ENCODE results near the gene SORCS3.

- no peak for TF ChIP-seq CEBPB (IDR thresholded peaks at IDR 0.05; ENCODE audit: low read depth)
- TF ChIP-seq EZH2phosphoT487 (IDR thresholded peaks at IDR 0.05; ENCODE audit: borderline replicate concordance): no peak
- TF ChIP-seq EZH2 (IDR thresholded peaks at IDR 0.05): no peak
- TF ChIP-seq POLR2A (IDR thresholded peaks at IDR 0.05; ENCODE audit: borderline replicate concordance, extremely low read depth, insufficient read depth, insufficient read length): no peak
- TF ChIP-seq YY1 (IDR thresholded peaks at IDR 0.05; ENCODE audit: extremely low read depth, insufficient replicate concordance, low read depth, low read length): no peak
- TF ChIP-seq CTCF (IDR thresholded peaks at IDR 0.05 in 2 of 3, conservative IDR thresholded peaks at IDR 0.05 in 1 of 3; ENCODE audit: borderline replicate concordance in 1 of 3, insufficient read depth in 1 of 3, low read depth in 2 of 3, low read length in 2 of 3): no peak
- no peak for TF ChIP-seq SP1 (IDR thresholded peaks at IDR 0.05; ENCODE audit: low read depth)
- TF ChIP-seq MAX (IDR thresholded peaks at IDR 0.05): no peak
- no peak for TF ChIP-seq CBX3 (IDR thresholded peaks at IDR 0.05; ENCODE audit: low read depth)
- no peak for TF ChIP-seq POLR2AphosphoS5 (IDR thresholded peaks at IDR 0.05; ENCODE audit: low read depth, low read length)
- no peak for TF ChIP-seq EGR1 (IDR thresholded peaks at IDR 0.05; ENCODE audit: low read depth)
- TF ChIP-seq RAD21 (IDR thresholded peaks at IDR 0.05; ENCODE audit: low read depth): no peak
These were observed 626.0 kb downstream of the SORCS3 start for GRCh38 chr10:105266966-105267539.
